Fibroblast of lung (primary cell): ENCODE measurements around the gene WNT11. TPM values are rescaled to one million over a fixed set of nuclear protein-coding genes. Genes with fewer than 3 reads are reported as not detected.

ENCODE experiments used
- DNase-seq, 2 donors: peaks; one replicate each; pipeline versions ENCODE4 v3.0.0 to v3.0.0-alpha.2; 2010; ENCODE audit warnings: low read depth in 2 of 2
- H2AFZ ChIP-seq: 2 replicates; pipeline ENCODE4 v1.5.1; 2012; ENCODE audit warnings: low read length, control low read depth, inconsistent platforms
- H3K27ac ChIP-seq: 2 replicates; pipeline ENCODE4 v1.5.1; 2011; ENCODE audit warnings: low read length, control low read depth; ENCODE audit not compliant: insufficient read depth
- H3K27me3 ChIP-seq: 2 replicates; pipeline ENCODE4 v1.5.1; 2011; ENCODE audit warnings: mild to moderate bottlenecking, low read length; ENCODE audit not compliant: control insufficient read depth, insufficient read depth
- H3K36me3 ChIP-seq: 2 replicates; pipeline ENCODE4 v1.5.1; 2011; ENCODE audit warnings: low read length; ENCODE audit not compliant: control insufficient read depth, insufficient read depth
- H3K4me1 ChIP-seq: 2 replicates; pipeline ENCODE4 v1.5.1; 2011; ENCODE audit warnings: low read length; ENCODE audit not compliant: control insufficient read depth, insufficient read depth; ENCODE audit errors: extremely low read depth
- H3K4me2 ChIP-seq: 2 replicates; pipeline ENCODE4 v1.5.1; 2011; ENCODE audit warnings: low read length, control low read depth; ENCODE audit not compliant: insufficient read depth; ENCODE audit errors: extremely low read depth
- H3K4me3 ChIP-seq, 4 experiments: fragments of 200-600 bp in 1 of 4; sonication (generic) in 1 of 4; replicated peaks in 1 of 4; 2 replicates each; pipeline ENCODE4 v1.5.1; 2011 to 2016; ENCODE audit warnings: low read length in 4 of 4, low read depth in 3 of 4, mild to moderate bottlenecking in 3 of 4, control low read depth in 2 of 4, inconsistent platforms in 1 of 4, mixed read lengths in 1 of 4; ENCODE audit not compliant: insufficient read depth in 1 of 4; ENCODE audit errors: control extremely low read depth in 1 of 4
- H3K79me2 ChIP-seq: 2 replicates; pipeline ENCODE4 v1.5.1; 2012; ENCODE audit warnings: mild to moderate bottlenecking, low read length, inconsistent platforms; ENCODE audit not compliant: control insufficient read depth, insufficient read depth
- H3K9ac ChIP-seq: 2 replicates; pipeline ENCODE4 v1.5.1; 2011; ENCODE audit warnings: mild to moderate bottlenecking, low read length, control low read depth; ENCODE audit not compliant: insufficient read depth
- H3K9me3 ChIP-seq: 2 replicates; pipeline ENCODE4 v1.5.1; 2012; ENCODE audit warnings: low read depth, low read length; ENCODE audit not compliant: control insufficient read depth, insufficient read depth
- H4K20me1 ChIP-seq: 2 replicates; pipeline ENCODE4 v1.5.1; 2011; ENCODE audit warnings: low read length; ENCODE audit not compliant: control insufficient read depth, insufficient read depth; ENCODE audit errors: extremely low read depth
- CTCF ChIP-seq, 2 donors: IDR thresholded peaks in 1 of 2; conservative IDR thresholded peaks in 1 of 2; 1 replicate in 1 of 2; 2 replicates in 1 of 2; pipeline ENCODE4 v1.5.1; 2011 to 2012; ENCODE audit warnings: low read length in 2 of 2, control low read depth in 1 of 2, inconsistent platforms in 1 of 2, low read depth in 1 of 2, mild to moderate bottlenecking in 1 of 2
- EZH2 ChIP-seq: IDR thresholded peaks from 2 replicates; pipeline ENCODE4 v1.5.1; 2012; ENCODE audit warnings: low read length, control low read depth, mild to moderate bottlenecking; ENCODE audit errors: missing control alignments
- polyA plus RNA-seq, 2 donors: library from polyadenylated mRNA; depleted of rRNA in 1 of 2; stranded (reverse) in 1 of 2; unstranded in 1 of 2; fragments of >200 nt; gene quantifications; 2 replicates each; pipeline ENCODE4 v1.2.1, GENCODE V29; 2011 to 2012; ENCODE audit warnings: missing spikeins in 1 of 2
- total RNA-seq: library from RNA; depleted of rRNA; stranded (reverse); fragments of >200 nt; gene quantifications from 2 replicates; pipeline ENCODE4 v1.2.1, GENCODE V29; 2014

Gene WNT11
- total and polyA plus RNA-seq, 2 donors (not counting 1 experiment from before 2014, with no cell fraction given), result 0.07 to 0.33 TPM

- Histone ChIP-seq H3K9me3 (no peaks in the 10 kb centered on the region), H4K20me1 (no peaks in the 10 kb centered on the region), H3K4me1 (no peaks in the 10 kb centered on the region), H3K36me3 (no peaks in the 10 kb centered on the region), H3K4me2 (no peak overlapping the region), H2AFZ (no peak overlapping the region), H3K79me2 (no peaks in the 10 kb centered on the region), H3K27me3 (peaks cover 2% of the 10 kb centered on the region), H3K4me3 (no peak overlapping the region), H3K27ac (no peak overlapping the region), H3K9ac (no peak overlapping the region)
- no peak for TF ChIP-seq CTCF (conservative IDR thresholded peaks at IDR 0.05 in 1 of 2, IDR thresholded peaks at IDR 0.05 in 1 of 2; ENCODE audit: low read depth in 1 of 2, low read length in 2 of 2)
- no peak for TF ChIP-seq EZH2
- peak in 1 of 2 donors; percentile 5 for DNase-seq
Measured at GRCh38 chr11:76173663-76174062, 32.6 kb downstream of the WNT11 start.

GRCh38 chr11:76172583-76172982, 33.7 kb downstream of the WNT11 start:
- peak in 1 of 2 donors; percentile 6 for DNase-seq
- Histone ChIP-seq H2AFZ (no peak overlapping the region), H3K36me3 (no peaks in the 10 kb centered on the region), H3K27ac (no peak overlapping the region), H3K9me3 (no peaks in the 10 kb centered on the region), H3K4me2 (no peak overlapping the region), H3K4me3 (no peak overlapping the region), H3K27me3 (peaks cover 2% of the 10 kb centered on the region), H3K9ac (no peak overlapping the region), H4K20me1 (no peaks in the 10 kb centered on the region), H3K79me2 (no peaks in the 10 kb centered on the region), H3K4me1 (no peaks in the 10 kb centered on the region)
- TF ChIP-seq CTCF (conservative IDR thresholded peaks at IDR 0.05 in 1 of 2, IDR thresholded peaks at IDR 0.05 in 1 of 2; ENCODE audit: low read depth in 1 of 2, low read length in 2 of 2) (no peak), EZH2 (no peak)

GRCh38 chr11:76170468-76170867, 35.8 kb downstream of the WNT11 start:
- Histone ChIP-seq H3K9ac (no peak overlapping the region), H2AFZ (no peak overlapping the region), H4K20me1 (no peaks in the 10 kb centered on the region), H3K4me1 (no peaks in the 10 kb centered on the region), H3K9me3 (no peaks in the 10 kb centered on the region), H3K36me3 (no peaks in the 10 kb centered on the region), H3K27me3 (peaks cover 6% of the 10 kb centered on the region), H3K4me3 (no peak overlapping the region), H3K79me2 (no peaks in the 10 kb centered on the region), H3K4me2 (no peak overlapping the region), H3K27ac (no peak overlapping the region)
- TF ChIP-seq EZH2 (no peak), CTCF (conservative IDR thresholded peaks at IDR 0.05 in 1 of 2, IDR thresholded peaks at IDR 0.05 in 1 of 2; ENCODE audit: low read depth in 1 of 2, low read length in 2 of 2) (no peak)
- DNase-seq, result no peak
